ENCODE results near the gene WNT7A.

The WNT7A gene

DNA sequence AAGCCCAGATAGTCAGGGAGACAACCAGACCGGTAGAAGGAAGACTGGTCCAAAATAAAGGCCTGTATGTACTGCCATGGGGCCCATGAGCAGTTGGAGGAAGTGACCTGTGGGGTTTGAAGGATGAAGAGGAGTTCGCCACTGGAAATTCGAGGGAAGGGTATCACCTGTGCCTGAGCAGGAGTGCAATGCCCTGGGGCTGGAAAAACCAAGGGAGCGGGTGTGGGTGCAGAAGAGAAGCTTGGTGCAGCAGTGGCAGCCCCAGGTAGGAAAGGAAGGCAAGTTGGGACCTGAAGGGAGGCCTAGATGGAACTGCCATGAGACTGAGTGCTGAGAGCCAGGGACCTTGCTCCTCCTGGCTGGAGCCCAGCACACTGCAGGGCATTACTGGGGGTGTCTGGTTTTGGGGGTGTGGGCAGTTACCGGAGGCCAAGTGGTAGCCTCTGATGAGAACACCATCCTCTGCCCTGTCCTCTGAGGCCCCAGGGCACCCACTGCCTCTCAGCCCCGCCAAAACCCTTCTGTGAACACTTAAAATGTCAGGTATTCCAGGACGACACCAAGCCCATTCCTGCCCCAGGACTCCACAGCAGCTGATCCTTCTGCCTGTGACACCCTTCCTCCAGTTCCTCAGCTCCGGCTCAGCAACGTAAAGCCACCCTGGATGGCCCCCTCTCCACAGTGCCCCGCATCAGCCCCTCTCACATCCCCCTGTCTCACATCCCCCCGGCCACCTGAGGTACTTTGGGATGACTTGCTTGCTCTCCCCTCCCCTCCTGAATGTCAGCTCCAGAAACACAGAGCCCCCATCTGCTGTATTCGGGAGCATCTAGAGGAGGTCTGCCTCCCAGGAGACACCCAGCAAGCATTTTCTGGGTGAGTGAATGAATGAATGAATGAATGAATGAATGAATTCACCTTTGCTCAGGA is 42.9 kb downstream of the WNT7A start:
- no peak overlapping the region for H3K4me3 ChIP-seq (ENCODE audit: low read depth, low read length)
- TF ChIP-seq, protein P1, sequence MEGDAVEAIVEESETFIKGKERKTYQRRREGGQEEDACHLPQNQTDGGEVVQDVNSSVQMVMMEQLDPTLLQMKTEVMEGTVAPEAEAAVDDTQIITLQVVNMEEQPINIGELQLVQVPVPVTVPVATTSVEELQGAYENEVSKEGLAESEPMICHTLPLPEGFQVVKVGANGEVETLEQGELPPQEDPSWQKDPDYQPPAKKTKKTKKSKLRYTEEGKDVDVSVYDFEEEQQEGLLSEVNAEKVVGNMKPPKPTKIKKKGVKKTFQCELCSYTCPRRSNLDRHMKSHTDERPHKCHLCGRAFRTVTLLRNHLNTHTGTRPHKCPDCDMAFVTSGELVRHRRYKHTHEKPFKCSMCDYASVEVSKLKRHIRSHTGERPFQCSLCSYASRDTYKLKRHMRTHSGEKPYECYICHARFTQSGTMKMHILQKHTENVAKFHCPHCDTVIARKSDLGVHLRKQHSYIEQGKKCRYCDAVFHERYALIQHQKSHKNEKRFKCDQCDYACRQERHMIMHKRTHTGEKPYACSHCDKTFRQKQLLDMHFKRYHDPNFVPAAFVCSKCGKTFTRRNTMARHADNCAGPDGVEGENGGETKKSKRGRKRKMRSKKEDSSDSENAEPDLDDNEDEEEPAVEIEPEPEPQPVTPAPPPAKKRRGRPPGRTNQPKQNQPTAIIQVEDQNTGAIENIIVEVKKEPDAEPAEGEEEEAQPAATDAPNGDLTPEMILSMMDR (IDR thresholded peaks at IDR 0.05; ENCODE audit: insufficient read depth, low read depth, low read length, missing control alignments), result no peak
- DNase-seq (ENCODE audit: low read depth), result no peak

DNA sequence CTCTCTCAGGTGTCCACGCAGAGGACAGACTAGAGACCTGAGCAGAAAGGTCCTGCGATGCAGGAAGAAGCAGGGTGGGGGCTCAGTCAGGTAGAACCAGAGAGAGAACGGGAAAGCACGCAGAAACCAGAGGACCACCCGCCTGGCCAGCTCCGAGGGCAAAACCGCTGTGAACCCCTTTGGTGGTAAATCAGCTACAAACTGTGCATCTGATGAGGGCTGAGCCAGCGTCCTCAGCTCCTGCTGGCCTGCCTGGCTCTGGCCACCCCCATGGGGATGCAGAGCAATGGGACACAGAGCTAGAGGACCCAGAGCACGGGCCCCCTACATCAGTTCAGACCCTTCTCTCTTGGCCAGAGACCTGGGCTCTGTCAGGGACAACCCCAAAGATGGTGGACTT is 44.6 kb downstream of the WNT7A start:
- DNase-seq (ENCODE audit: low read depth), result no peak
- TF ChIP-seq, protein P1 (IDR thresholded peaks at IDR 0.05; ENCODE audit: insufficient read depth, low read depth, low read length, missing control alignments), result no peak
- no peak overlapping the region for H3K4me3 ChIP-seq (ENCODE audit: low read depth, low read length)

DNA sequence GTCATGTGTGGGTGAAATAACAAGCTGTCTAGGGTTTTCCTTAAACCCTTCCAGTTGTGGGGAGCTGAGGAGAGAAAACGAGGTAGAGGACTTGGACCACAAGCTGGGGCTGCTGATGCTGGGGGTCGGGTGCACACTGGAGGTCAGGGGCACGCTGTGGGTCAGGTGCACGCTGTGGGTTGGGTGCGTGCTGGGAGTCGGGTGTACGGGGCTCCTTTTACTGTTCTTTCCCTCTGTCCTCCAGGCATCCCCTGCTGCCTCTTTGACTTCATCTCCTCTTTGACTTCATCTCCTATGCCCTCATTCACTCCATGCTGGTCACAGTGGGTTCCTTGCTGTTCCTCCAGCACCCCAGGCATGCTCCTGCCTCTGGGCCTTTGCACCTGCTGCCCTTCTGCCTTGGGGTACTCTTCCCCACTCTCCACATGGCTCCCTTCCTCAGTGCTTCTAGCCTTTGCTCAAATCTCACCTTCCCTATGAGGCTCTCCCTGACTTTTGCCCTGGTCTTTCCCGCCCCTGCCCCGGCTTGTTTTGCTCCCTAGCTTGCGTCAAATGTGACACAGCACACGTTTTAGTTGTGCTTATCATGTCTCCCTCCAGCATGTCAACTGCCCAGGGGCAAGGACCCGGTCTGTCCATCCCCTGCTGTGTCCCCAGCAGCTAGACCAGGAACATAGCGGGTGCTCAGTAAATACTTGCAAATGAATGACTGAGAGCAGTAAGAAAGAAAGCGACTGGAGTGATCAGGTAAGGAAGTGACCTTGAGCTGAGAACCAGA is 45.4 kb downstream of the WNT7A start:
- TF ChIP-seq, protein P1 (IDR thresholded peaks at IDR 0.05; ENCODE audit: insufficient read depth, low read depth, low read length, missing control alignments), result no peak
- no peak for DNase-seq (ENCODE audit: low read depth)
- no peak overlapping the region for H3K4me3 ChIP-seq (ENCODE audit: low read depth, low read length)

DNA sequence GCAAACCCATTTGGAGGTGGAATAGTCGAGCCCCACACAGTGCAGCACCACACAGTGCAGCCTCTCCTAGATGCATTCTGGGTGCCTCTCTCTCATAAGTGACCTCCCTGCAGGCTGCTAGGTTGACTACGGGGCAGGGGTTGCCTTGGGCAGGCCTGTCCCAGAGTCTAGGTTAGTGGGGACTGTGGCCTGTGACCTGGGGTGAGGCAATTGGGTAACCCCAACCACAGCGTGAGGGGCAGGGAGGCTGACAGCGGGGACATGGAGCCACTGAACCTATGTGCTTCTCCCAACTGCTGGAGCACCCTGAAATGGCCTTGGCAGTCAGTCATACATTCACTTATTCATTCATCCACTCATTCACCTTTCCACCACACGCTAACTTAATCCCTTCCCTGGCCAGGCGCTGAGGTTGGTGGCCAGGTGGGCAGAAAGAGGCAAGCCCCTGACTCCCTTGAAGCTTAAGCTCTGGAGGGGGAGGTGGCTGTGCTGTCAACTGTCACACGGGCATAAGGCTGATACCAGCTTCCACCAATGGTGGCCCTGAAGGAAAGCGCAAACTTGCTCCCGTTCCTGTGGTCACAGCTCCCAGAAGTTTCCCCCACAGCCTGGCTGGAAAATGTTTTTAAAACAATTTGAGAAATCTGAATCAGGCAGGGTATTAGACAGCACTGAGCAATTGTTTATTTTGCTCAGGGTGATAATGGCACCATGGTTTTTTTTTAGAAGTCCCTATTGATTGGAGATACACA is 46.2 kb downstream of the WNT7A start:
- DNase-seq (ENCODE audit: low read depth), result no peak
- no peak overlapping the region for H3K4me3 ChIP-seq (ENCODE audit: low read depth, low read length)
- TF ChIP-seq, protein P1 (IDR thresholded peaks at IDR 0.05; ENCODE audit: insufficient read depth, low read depth, low read length, missing control alignments), result no peak

DNA sequence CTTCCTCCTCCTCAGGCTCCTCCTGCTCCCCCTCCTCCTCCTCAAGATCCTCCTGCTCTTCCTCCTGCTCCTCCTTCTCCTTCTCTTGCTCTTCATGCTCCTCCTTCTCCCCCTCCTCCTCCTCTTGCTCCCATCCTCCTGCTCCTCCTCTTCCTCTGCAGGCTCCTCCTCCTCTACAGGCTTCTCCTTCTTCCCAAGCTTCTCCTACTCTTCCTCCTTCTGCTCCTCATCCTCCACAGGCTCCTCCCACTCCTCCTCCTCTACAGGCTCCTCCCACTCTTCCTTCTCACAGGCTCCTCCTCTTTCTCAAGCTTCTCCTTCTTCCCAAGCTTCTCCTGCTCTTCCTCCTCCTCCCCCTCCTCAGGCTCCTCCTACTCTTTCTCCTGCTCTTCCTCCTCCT is 47.7 kb downstream of the WNT7A start:
- DNase-seq (ENCODE audit: low read depth), result no peak
- TF ChIP-seq, protein P1 (IDR thresholded peaks at IDR 0.05; ENCODE audit: insufficient read depth, low read depth, low read length, missing control alignments), result no peak

DNA sequence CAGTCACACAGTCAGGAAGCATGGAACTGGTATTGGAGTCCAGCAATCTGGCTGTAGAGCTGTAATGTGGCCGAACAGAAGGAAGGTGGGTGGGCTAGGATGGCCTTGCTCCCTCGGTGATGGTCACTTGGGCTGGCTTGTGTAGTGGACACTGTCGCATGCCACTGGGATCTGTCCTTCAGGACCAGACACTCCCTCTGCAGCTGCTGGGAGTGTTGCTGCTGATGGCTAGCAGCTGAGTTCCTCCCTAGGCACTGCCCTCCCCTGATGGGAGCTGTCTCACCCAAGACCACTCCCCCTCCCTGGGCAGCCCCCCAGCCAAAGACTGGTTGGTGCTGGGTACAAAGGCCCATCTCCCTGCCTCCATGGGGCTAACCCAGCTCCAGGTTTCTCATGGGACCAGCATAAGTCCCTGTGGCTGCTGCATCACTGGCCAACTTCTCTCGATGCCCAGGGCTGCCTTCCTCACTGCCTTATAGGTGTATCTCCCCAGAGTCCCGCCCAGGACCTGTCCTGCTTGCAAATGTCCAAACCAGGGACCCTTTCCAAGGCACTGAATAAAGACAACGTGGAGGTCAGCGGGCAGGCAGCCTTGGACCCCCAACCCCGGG is 48.4 kb downstream of the WNT7A start:
- no peak overlapping the region for H3K4me3 ChIP-seq (ENCODE audit: low read depth, low read length)
- TF ChIP-seq, protein P1 (IDR thresholded peaks at IDR 0.05; ENCODE audit: insufficient read depth, low read depth, low read length, missing control alignments), result no peak
- DNase-seq (ENCODE audit: low read depth), result no peak

More for the DNA sequence above, 47.7 kb downstream of the WNT7A start:
- no peak overlapping the region for H3K4me3 ChIP-seq (ENCODE audit: low read depth, low read length)
